ENCODE results near the gene SLC12A9.
"Not testable (repeated sequence)": the region's sequence is repeated elsewhere in the genome, so short reads cannot be mapped to it uniquely, and the experiment has no call there.

Gene SLC12A9

GRCh38 chr7:100826514-100827329 lies 25.8 kb upstream of the SLC12A9 start:
- no peak for DNase-seq (ENCODE audit: low spot score)

DNA sequence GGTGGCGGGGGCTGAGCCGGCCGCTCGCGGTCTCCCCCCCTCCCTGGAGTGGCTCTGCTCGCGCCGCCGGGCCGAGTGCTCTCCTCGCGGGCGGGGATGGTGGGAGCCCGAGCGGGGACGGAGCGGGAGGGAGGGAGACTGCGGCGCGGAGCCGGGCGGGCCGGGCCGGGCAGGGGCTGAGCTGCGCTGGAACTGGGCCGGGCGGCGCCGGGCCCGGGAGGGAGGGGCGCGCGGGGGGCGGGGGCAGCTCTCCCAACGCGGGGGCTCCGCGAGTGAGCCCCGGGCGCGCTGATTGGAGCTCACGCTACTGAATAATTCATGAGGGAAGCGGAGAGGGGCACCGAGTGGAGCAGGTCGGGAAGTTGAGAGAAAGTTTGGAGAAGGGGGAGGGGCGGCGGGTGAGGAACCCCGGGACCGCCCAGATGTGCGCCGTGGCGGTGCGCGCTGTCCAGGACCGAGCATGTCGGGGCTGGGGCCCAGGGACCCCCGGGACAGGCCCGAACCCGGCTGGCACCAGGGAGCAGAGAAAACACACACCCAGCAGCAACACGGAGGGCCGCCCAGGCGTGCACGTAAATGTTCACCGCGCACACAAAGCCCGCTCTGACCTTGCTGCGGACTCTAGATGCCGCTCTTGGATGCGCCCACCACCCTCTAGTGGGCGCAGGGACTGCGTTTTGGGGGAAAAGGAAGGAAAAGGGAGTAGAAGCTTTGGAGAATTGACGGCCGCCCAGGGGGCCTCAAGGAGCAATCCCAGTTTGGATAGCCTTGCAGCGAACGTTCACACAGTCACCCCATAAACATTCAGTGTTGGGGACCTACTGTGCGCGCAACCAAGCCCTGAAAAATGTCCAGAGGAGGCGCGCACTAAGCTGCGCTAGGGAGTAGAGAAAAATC lies 24.9 kb upstream of the SLC12A9 start, which contains the start of gene EPHB4:
EPHB4 (minus strand) TSS at position 194 of the 897 bp plus-strand sequence. CDS start 493 bp downstream, outside the sequence.
- DNase-seq (ENCODE audit: low spot score), result peak; percentile 23

- no peak for DNase-seq (ENCODE audit: low spot score)
Observed at GRCh38 chr7:100829150-100829716, 23.3 kb upstream of the SLC12A9 start.

DNA sequence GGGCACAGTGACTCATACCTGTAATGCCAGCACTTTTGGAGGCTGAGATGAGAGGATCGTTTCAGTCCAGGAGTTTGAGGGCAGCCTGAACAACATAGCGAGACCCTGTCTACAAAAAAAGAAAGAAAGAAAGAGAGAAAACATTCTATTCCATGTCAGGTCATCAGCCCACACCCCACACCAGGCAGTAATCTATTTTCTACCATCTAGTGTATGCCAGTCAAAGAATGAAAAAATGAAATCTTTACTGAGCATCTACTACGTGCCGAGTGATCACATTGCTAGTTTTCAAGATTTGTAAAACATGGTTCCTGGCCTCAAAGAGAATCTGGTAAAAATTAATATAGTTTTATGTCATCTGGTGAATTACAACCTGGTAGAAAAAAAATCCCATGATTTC lies 22.1 kb upstream of the SLC12A9 start:
- DNase-seq (ENCODE audit: low spot score), result no peak

DNA sequence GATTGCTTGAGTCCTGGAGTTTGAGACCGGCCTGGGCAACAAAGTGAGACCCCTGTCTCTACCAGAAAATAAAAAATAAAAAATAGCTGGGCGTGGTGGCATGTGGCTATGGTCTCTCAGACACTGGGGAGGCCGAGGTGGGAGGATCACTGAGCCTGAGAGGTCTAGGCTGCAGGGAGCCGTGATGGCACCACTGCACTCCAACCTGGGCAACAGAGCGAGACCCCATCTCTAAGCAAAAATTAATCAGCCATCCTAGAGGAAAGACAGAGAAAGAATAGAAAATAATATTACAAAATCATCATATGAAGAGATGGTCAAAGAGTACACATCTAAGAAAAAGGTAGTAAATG lies 20.3 kb upstream of the SLC12A9 start:
- DNase-seq (ENCODE audit: low spot score), result no peak

DNA sequence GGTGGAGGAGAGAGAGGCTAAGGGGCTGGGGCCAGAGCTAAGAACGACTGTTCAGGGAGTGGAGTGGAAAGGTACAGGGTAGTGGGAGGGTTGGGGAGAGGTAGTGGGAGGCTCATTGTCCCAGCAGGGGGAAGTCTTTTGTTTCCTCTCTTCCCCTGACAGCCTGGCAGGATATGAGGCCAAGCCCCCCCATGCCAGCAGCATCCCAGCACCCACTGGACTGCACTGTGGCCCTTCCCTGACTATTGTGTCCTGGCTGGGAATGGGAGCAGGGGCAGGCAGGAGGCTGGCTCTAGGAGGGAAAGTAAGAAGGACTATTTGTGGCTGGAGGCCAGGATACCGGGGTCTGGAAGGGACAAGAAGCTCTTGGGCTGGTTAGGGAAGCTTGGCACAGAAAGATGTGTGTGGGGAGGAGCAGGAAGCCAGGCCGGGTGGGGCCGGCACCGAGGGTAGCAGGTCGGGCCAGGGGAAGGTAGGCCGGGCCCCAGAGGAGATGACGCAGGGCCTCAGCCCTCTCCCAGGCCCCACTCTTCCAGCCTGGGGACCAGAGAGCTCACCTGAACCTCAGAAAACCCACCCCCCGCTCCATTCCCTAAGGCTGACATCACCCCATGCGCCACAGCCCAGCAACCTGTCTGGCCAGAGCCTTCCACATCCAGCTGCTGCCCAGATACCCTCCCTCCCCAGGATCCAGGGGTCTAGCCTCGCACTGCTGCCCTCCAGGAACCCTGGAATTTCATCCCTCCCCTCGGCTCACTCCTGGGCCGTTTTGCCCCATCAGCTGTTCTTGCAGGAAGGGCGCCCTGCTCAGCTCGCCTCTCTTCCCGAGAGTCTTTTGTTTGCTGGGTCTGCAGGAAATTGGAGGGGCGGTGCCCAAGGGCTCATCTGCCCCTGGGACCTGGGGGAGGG lies 16.4 kb upstream of the SLC12A9 start:
- DNase-seq (ENCODE audit: low spot score), result no peak

DNA sequence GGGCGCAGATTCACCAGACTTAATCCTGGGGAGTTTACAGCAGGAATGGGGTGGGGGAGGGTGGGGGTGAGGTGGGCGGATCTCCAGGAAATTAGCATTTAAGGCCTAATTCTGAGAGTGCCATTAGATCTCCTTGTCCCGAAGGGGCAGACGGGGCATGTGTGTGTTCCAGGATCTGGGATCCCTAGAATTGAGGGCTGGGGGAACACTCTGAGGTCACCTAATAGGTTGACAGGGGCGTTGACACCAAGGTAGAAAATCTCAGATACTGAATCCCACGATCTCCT lies 15.8 kb upstream of the SLC12A9 start:
- no peak for DNase-seq (ENCODE audit: low spot score)

DNA sequence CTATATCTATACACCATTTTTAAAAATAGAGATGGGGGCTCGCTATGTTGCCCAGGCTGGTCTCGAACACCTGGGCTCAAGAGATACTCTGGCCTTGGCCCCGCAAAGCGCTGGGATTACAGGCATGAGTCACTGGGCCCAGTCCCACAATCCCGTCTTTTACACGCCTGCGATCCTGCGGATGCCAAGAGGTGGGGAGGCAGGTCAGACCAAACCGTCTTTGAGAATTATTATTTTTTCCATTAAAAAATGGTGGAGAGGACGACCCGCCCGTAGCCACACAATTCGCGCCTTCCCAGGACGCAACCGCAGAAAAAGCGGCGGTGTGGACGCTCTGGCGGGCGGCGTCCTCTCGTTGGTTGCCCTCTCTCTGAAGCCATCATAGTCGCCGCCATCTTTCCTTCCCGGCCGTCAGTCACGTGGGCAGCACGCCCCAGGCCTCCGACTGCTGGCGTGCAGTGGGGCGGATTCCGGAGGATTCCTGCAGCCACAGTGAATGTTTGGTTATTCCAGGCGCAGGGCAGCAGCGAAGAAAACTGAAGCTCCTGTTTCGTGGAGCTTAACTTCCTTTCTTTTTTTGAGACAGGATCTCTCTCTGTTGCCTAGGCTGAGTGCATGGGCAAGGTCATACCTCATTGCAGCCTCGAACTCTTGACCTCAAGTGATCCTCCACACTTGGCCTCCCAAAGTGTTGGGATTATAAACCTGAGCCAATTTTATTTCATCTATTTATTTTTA lies 15.2 kb upstream of the SLC12A9 start:
- peak; percentile 67 for DNase-seq (ENCODE audit: low spot score)

- DNase-seq (ENCODE audit: low spot score), result no peak
Observed at GRCh38 chr7:100839361-100839760, 13.2 kb upstream of the SLC12A9 start.

DNA sequence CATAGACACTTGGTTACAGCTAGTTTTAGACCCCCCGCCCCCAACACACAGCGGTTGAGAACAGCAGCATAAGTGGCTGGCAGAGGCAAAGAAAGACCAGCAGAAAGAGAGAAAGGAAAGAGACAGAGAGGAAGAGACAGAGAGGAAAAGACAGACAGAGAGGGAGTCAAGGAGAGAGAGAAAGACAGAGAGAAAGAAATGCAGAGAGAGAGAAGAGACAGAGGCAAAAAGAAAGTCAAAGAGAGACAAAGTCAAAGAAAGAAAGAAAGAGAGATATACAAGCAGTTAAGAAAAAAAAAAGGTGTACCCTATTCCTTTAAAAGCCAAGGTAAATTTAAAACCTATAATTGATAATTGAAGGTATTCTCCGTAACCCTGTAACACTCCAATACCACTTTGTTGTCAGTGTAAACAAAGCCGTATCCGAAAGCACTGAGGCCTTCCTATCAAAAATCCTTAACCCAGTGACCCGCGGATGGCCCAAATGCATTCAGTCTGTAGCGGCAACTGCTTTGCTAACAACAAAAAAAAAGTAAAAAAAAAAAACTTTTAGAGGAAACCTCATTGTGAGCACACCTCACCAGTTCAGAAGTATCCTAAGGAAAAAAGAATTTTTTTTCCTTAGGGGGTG lies 11.9 kb upstream of the SLC12A9 start:
- no peak for DNase-seq (ENCODE audit: low spot score)

DNA sequence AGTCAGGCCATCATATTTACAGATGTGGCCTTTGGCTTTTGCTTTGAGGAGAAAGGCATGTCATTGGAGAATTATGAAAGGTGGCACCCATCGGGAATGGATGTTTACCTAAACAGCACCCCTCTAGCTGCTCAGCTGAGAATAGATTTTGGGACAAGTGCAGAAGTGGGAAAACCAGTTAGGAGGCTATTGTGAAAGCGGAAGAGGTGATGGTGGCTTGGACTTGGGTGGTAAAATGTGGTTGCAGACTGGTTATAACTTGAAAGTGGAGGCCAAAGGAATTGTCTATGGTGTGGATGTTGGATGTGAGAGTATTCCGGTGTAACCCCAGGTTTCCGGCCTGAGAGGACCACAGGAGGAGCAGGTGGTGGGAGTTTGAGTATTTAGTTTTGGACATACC lies 5.2 kb upstream of the SLC12A9 start:
- no peak for DNase-seq (ENCODE audit: low spot score)

DNA sequence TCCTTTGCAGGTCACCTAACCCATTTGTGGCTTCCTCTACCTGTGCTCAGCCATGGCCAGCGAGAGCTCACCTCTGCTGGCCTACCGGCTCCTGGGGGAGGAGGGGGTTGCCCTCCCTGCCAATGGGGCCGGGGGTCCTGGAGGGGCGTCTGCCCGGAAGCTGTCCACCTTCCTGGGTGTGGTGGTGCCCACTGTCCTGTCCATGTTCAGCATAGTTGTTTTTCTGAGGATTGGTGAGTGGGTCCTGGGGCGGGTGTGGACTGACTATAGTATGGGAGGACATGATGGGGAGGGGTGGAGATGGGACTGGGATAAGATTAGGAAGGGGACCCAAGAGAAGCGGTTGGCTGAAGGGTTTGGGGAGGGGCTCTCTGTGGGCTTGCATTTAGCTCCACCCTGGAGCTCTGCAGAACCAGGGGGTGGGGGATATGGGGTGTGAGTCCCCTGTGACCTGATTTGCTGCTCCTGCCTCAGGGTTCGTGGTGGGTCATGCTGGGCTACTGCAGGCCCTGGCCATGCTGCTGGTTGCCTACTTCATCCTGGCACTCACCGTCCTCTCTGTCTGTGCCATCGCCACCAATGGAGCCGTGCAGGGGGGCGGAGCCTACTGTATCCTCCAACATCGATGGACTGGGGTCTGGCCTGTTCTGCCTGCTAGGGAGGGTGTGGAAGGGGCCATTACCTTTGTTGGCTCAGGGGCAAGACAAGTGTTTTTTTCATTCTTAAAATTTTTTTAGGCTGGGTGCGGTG lies 1.8 kb downstream of the SLC12A9 start:
- DNase-seq (ENCODE audit: low spot score), result no peak

- not testable (repeated sequence) for DNase-seq (ENCODE audit: low spot score)
Observed at GRCh38 chr7:100854899-100855298, 2.4 kb downstream of the SLC12A9 start.

DNA sequence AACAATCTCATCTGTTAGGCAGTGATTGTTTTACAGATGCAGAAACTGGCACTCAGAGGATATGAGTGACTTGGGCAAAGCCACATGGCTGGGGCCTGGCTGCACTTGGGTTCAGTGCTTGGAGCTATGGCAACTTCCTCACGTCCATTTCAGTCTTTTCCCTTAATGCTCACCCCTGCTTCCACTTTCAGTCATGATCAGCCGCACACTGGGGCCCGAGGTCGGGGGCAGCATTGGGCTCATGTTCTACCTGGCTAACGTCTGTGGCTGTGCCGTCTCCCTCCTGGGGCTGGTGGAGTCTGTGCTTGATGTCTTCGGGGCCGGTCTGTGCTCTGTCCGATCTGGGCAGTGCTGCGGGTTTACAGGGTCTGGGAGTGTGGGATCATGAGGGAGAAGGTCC lies 3.0 kb downstream of the SLC12A9 start:
- DNase-seq (ENCODE audit: low spot score), result no peak

DNA sequence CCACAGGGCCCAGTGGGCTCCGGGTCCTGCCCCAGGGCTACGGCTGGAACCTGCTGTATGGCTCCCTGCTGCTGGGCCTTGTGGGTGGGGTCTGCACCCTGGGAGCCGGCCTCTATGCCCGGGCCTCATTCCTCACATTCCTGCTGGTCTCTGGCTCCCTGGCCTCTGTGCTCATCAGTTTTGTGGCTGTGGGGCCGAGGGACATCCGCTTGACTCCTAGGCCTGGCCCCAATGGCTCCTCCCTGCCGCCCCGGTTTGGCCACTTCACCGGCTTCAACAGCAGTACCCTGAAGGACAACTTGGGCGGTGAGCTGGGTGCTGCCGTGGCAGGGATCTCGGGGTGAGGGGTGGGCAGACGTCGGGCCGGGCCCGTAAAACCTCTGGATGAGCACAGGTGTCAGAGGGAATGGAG lies 4.4 kb downstream of the SLC12A9 start:
- no peak for DNase-seq (ENCODE audit: low spot score)

- DNase-seq (ENCODE audit: low spot score), result no peak
Observed at GRCh38 chr7:100859856-100860255, 7.3 kb downstream of the SLC12A9 start.

DNA sequence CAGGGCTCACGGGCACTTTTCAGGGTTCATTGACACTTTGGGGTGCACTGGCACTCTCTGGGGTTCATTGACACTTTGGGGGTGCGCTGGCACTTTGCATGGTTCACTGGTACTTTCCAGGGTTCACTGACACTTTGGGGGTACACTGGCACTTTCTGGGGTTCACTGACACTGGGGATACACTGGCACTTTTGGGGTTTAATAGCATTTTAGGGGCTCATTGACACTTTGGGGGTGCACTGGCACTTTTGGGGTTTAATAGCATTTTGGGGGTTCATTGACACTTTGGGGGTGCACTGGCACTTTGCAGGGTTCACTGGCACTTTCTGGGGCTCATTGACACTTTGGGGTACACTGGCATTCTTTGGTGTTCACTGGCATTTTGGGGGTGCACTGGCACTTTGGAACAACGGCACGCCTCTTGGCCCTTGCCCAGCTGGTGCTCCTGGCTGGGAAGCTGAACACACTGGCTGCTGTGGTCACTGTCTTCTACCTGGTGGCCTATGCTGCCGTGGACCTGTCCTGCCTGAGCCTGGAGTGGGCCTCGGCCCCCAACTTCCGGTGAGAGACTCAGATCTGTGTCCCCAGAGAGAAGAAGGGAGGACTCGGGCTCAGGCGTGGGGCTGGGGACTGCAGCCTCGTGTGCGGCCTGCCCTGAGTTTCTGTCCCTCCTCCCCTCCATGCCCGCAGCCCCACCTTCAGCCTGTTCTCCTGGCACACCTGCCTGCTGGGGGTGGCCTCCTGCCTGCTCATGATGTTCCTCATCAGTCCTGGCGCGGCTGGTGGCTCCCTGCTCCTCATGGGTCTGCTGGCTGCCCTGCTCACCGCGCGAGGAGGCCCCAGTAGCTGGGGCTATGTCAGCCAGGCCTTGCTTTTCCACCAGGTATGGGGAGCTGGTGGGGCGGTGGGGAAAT lies 8.4 kb downstream of the SLC12A9 start:
- no peak for DNase-seq (ENCODE audit: low spot score)

DNA sequence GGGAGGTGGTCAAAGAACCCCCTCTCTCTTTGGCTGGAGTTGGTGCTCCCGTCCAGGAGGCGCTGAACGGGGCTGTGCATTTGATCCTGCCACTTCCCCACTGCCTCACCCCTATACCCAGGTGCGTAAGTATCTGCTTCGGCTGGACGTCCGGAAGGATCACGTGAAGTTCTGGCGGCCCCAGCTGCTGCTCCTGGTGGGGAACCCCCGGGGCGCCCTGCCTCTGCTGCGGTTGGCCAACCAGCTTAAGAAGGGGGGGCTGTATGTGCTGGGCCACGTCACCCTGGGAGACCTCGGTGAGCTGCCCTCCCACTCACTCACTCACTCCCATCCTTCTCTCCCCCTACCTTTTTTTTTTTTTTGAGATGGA lies 9.1 kb downstream of the SLC12A9 start:
- DNase-seq (ENCODE audit: low spot score), result no peak

- DNase-seq (ENCODE audit: low spot score), result peak; percentile 24
Observed at GRCh38 chr7:100863406-100863950, 11.0 kb downstream of the SLC12A9 start.
